Skeletal muscle satellite cell (primary cell): Measurements from ENCODE around the gene TAF4B.
A peak's percentile ranks its signal among the peaks of the same experiment; 100 is the strongest.
"Not testable (repeated sequence)": the region's sequence is repeated elsewhere in the genome, so short reads cannot be mapped to it uniquely, and the experiment has no call there.

Source experiments
- H3K27me3 ChIP-seq: 2 replicates; pipeline ENCODE4 v1.7.0; 2013; ENCODE audit warnings: low read length; ENCODE audit not compliant: control insufficient read depth, insufficient read depth
- H3K36me3 ChIP-seq: 2 replicates; pipeline ENCODE4 v1.7.0; 2013; ENCODE audit warnings: mild to moderate bottlenecking, control low read depth, low read length; ENCODE audit not compliant: insufficient read depth
- H3K4me1 ChIP-seq: 2 replicates; pipeline ENCODE4 v1.7.0; 2013; ENCODE audit warnings: low read length; ENCODE audit not compliant: control insufficient read depth, insufficient read depth
- H3K4me2 ChIP-seq: 2 replicates; pipeline ENCODE4 v1.7.0; 2013; ENCODE audit warnings: mild to moderate bottlenecking, low read length
- H3K4me3 ChIP-seq: 2 replicates; pipeline ENCODE4 v1.7.0; 2013; ENCODE audit warnings: low read length
- H3K9ac ChIP-seq: 2 replicates; pipeline ENCODE4 v1.7.0; 2013; ENCODE audit warnings: mild to moderate bottlenecking, low read depth, low read length, moderate library complexity
- H3K9me3 ChIP-seq: replicated peaks from 2 replicates; pipeline ENCODE4 v1.7.0; 2013; ENCODE audit warnings: mild to moderate bottlenecking, control low read depth, low read length

TAF4B gene

DNA sequence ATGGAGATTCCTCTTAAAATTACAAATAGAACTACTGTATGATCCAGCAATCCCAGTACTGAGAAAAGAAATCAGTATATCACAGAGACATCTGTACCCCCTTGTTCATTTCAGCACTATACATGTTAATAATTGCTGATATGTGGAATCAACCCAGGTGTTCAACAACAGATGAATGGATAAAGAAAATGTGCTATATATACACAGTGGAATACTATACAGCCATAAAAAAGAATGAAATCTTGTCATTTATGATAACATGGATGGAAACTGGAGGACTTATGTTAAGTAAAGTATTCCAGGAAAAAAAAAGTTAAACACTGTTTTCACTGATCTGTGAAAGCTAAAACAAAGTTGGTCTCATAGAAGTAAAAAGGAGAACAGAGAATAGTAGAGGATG, 124.7 kb downstream of the TAF4B start:
- Histone ChIP-seq H3K4me3 (no peak overlapping the region), H3K9ac (no peak overlapping the region), H3K9me3 (no peaks in the 10 kb centered on the region), H3K4me1 (no peaks in the 10 kb centered on the region), H3K27me3 (no peaks in the 10 kb centered on the region), H3K4me2 (no peak overlapping the region), H3K36me3 (no peaks in the 10 kb centered on the region)

DNA sequence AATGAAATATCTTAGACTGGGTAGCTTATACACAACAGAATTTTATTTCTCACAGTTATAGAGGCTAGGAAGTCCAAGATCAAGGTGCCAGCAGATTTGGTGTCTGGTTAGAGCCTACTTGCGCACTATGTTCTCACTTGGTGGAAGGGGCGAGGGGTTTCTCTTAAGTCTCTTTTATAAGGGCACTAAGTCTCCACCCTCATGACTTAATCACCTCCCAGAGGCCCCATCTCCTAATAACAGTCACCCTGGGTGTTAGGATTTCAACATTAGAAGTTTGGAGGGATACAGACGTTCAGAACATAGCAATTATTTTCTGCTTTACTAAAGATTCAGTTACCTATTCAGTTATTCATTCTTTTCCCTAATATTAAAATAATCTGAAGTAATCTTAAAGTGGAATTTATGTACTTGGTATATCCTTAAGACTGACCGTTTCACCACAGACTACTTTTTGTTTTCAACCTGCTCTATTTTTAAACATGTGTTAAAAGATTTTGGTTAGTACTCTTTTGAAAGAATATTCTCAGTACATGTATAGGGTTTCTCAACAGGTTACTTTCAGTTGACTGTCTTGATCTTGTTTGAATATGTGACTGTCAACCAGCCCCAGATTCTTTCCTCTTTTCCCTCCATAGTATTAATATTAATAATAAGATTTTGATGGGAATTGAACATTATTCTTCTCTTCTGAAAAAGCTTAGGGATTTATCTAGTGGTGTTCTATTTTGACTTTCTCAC, 130.0 kb downstream of the TAF4B start:
- H3K4me2 ChIP-seq = no peak overlapping the region
- no peaks in the 10 kb centered on the region for H3K9me3 ChIP-seq

DNA sequence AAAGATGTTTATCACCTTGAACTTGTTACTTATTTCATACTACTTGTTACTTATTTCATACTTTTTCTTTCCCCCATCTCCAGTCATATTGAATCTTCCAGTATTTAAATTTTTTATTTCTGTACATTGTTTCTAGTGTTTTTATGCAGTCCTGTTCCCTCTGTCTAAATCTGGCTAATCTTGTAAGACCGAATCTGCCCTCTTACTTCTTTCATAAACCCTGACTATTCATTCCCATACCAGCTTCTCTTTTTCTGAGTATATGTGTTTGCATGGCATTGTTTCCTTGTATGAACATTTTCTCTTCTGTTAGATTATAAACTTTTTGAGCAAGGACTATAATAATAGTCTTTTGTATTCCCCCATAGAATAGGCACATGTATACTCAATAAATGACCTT, 131.7 kb downstream of the TAF4B start:
- Histone ChIP-seq H3K36me3 (no peaks in the 10 kb centered on the region), H3K27me3 (no peaks in the 10 kb centered on the region), H3K4me1 (no peaks in the 10 kb centered on the region), H3K9me3 (no peaks in the 10 kb centered on the region), H3K9ac (no peak overlapping the region), H3K4me3 (no peak overlapping the region), H3K4me2 (no peak overlapping the region)

More for the DNA sequence above, 130.0 kb downstream of the TAF4B start:
- H3K4me3 ChIP-seq = no peak overlapping the region
- no peak overlapping the region for H3K9ac ChIP-seq
- H3K36me3 ChIP-seq = no peaks in the 10 kb centered on the region
- no peaks in the 10 kb centered on the region for H3K27me3 ChIP-seq
- H3K4me1 ChIP-seq = no peaks in the 10 kb centered on the region

DNA sequence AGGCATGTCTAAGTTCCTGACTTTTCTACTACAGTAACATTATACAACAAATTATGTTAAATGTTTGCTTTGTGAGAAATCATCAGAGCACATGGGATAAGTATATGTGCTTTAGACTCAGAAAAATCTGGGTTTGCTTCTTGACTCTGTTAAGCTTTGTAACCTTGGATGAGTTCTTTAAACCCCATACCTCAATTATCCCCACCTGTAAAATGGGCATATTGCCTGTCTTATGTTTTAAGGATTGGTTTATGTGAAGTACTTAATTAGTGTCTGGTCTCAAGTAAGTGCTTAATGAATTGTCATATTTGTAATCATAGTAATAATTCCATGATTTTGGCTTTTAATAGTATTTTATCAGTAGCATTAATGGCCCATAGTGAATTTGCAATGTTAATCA, 135.8 kb downstream of the TAF4B start:
- Histone ChIP-seq H3K9ac (no peak overlapping the region), H3K4me2 (no peak overlapping the region), H3K4me3 (no peak overlapping the region), H3K27me3 (no peaks in the 10 kb centered on the region), H3K4me1 (no peaks in the 10 kb centered on the region), H3K36me3 (no peaks in the 10 kb centered on the region), H3K9me3 (no peaks in the 10 kb centered on the region)

DNA sequence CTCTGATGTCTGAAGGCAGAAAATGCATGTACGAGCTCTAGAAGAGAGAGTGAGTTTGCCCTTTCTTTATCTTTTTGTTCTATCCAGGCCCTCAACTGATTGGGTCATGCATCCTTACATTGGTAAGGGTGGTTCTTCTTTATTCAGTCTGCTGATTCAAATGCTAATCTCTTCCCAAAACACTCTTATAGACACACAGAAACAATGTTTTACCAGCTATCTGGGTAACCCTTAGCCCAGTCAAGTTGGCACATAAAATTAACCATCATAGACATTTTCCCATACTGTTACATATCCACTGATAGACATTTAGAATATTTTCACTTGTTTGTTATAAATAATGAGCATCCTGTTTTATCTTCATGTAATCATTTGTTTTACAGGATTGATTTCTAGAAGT, 141.2 kb downstream of the TAF4B start:
- Histone ChIP-seq H3K27me3 (no peaks in the 10 kb centered on the region), H3K4me2 (no peak overlapping the region), H3K4me1 (no peaks in the 10 kb centered on the region), H3K9me3 (no peaks in the 10 kb centered on the region), H3K36me3 (no peaks in the 10 kb centered on the region), H3K4me3 (no peak overlapping the region), H3K9ac (no peak overlapping the region)

DNA sequence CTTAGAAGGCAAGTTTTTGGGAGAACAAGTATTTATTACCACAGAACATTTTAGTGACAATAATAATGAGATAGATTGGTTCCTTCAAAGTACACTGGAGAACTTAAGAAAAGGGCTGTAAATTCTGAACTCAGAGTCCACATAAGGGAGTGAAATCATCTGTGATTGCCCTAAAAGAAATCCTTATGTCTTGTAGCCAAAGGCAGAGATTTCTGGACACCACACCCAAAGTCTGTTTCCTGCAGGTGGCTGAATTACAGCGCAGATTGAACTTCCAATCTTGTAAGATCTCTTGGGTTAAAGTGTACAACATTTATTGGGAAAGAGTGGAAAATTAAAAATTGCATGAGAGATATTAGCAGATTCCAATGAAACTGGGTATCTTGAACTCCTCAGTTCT, 143.8 kb downstream of the TAF4B start:
- H3K27me3 ChIP-seq = no peaks in the 10 kb centered on the region
- H3K36me3 ChIP-seq = no peaks in the 10 kb centered on the region
- no peak overlapping the region for H3K9ac ChIP-seq
- no peak overlapping the region for H3K4me2 ChIP-seq
- H3K4me1 ChIP-seq = no peaks in the 10 kb centered on the region
- no peaks in the 10 kb centered on the region for H3K9me3 ChIP-seq
- no peak overlapping the region for H3K4me3 ChIP-seq

DNA sequence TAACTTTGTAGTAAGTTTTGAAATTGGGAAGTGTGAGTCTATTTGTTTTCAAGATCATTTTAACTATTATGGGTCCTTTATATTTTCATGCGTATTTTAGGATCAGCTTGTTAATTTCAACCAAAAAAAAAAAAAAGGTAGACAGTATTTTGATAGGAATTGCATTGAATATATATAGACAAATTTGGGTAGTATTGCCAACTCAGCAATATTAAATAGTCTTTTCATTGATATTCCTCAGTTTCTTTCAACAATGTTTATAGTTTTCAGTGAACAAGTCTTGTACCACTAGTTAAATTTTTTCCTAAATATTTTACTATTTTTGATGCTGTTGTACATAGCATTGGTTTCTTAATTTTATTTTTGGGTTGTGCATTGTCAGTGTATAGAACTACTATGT, 149.9 kb downstream of the TAF4B start:
- Histone ChIP-seq H3K9ac (no peak overlapping the region), H3K4me2 (no peak overlapping the region), H3K4me1 (no peaks in the 10 kb centered on the region), H3K9me3 (no peaks in the 10 kb centered on the region), H3K4me3 (no peak overlapping the region), H3K27me3 (no peaks in the 10 kb centered on the region), H3K36me3 (no peaks in the 10 kb centered on the region)

DNA sequence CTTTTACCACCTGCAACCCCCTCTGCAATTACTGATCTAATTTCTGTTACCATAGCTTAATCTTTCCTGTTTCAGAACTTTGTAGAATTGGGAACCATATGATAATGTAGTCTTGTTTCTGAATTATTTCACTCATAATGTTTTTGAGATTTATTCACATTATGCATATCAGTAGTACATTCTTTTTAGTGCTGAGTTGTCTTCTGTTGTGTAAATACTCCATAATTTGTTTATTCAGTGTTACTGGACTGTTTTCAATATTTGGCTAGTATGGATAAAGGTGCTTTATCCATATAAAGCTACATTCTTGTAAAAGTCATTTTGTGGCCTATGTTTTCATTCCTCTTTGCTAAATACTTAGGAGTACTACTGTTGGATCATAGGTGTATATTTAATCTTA, 152.5 kb downstream of the TAF4B start:
- Histone ChIP-seq H3K9me3 (no peaks in the 10 kb centered on the region), H3K4me1 (no peaks in the 10 kb centered on the region), H3K4me2 (no peak overlapping the region), H3K4me3 (no peak overlapping the region), H3K27me3 (no peaks in the 10 kb centered on the region), H3K9ac (no peak overlapping the region), H3K36me3 (no peaks in the 10 kb centered on the region)

DNA sequence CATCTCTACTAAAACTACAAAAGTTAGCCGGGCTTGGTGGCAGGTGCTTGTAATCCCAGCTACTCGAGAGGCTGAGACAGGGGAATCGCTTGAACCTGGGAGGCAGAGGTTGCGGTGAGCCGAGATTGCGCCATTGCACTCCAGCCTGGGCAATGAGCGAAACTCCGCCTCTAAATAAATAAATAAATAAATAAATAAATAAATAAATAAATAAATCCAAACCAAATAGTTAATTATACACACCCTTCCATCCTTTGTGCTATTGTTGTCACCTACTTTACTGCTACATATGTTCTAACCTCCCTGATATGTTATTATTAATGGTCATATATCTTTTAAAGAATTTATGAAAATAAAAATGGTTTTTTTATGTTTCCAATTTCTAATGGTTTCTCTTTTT, 155.3 kb downstream of the TAF4B start:
- H3K27me3 ChIP-seq, H3K4me2 ChIP-seq, H3K9me3 ChIP-seq, H3K4me3 ChIP-seq, H3K36me3 ChIP-seq, H3K4me1 ChIP-seq, H3K9ac ChIP-seq: not testable (repeated sequence)

DNA sequence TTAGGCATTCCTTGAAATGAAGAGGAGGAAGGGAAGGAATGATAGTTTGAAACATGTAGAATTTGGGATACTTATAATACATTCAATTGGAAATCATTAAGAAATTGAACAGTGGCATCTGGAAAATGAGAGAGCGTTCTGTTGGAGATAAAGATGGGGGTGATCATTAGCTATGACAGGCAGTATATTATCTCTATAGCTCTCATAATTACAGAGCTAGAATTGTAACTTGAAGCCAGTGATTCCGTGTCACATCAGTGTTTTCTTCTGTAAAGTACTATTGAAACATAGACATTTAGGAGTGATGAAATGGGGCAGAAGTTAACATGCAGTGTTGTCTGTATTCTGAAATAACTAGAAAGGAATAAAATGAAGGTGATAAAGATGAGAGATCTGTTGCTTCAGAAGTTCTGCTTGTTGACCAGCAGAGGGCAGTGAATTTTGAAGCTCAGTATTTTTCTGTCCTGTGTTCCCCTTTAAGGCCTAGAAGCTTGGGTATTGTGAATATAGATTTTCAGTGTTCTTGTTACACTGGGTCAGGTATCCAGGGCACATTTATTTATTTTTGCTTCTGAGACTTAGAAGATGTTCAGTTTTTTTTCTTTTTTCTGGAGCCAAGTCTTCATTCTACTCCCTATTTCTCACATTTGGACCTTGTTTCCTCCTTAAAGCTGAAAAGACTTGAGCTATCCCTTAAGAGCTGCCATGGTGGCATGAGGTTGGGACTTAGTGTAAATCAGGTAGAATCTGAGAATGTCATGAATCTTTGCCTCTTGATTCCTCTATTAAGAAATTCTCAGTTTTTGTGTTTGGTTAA, 157.4 kb downstream of the TAF4B start:
- H3K36me3 ChIP-seq = no peaks in the 10 kb centered on the region
- no peaks in the 10 kb centered on the region for H3K9me3 ChIP-seq
- H3K27me3 ChIP-seq = no peaks in the 10 kb centered on the region
- H3K4me1 ChIP-seq = peaks cover 11% of the 10 kb centered on the region
- H3K9ac ChIP-seq = no peak overlapping the region
- H3K4me2 ChIP-seq = no peak overlapping the region
- H3K4me3 ChIP-seq = no peak overlapping the region

DNA sequence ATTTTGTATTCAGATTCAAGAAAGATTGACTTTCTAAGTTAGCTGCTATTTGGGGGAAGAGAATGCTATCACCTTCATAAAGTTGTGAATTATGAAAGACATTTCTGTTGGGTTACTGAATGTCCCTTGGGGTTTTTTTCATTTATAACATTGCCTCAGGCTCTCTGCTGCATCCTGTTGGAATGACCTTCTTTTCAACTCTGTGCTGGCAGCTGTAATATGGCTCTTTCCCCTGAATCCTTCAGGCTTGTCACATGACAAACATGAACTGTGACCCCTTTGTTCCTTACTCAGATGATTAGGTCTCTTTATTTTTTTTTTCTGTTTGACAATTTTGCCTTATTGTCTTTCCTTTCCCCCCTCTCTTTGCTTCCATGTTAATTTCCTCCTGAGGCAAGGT, 159.8 kb downstream of the TAF4B start:
- Histone ChIP-seq H3K9ac (peak overlapping the region; percentile 2), H3K4me3 (no peak overlapping the region), H3K9me3 (no peaks in the 10 kb centered on the region), H3K36me3 (no peaks in the 10 kb centered on the region), H3K4me1 (peaks cover 11% of the 10 kb centered on the region), H3K4me2 (peak overlapping the region; percentile 52), H3K27me3 (no peaks in the 10 kb centered on the region)

DNA sequence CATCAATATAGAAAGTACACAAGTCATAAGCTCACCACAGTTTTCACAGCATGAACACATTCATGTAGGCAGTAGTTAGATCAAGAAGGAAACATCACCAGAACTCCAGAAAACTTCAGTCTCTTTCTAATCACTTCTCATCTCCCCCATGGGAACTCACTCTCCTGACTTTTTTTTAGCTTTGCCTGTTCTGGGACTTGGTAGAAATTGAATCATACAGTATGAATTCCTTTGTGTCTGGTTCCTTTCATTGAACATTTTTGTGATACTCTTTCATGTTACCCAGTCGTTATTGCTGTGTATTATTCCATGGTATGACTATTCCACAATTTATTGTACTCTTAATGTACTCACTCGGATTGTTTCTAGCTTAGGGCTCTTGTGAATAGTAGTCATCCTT, 160.2 kb downstream of the TAF4B start:
- Histone ChIP-seq H3K4me1 (peaks cover 11% of the 10 kb centered on the region), H3K9me3 (no peaks in the 10 kb centered on the region), H3K4me2 (peak overlapping the region; percentile 52), H3K9ac (peak overlapping the region; percentile 2), H3K36me3 (no peaks in the 10 kb centered on the region), H3K4me3 (no peak overlapping the region), H3K27me3 (no peaks in the 10 kb centered on the region)
